ENCODE results near the gene ABCF3. TPM values are rescaled to one million over a fixed set of nuclear protein-coding genes. Genes with fewer than 3 reads are reported as not detected.

ABCF3 gene
- total and polyA plus RNA-seq, 2 of the 13 experiments (the other 11 are each of a cell fraction or from before 2014, with no cell fraction given): 38.8 to 46.5 TPM

- ATAC-seq (peak; percentile 86), FAIRE-seq (peak; percentile 90), DNase-seq (ENCODE audit: low spot score) (peak; percentile 97)
- ChIA-PET CTCF (ENCODE audit: low intra/inter-chr PET ratio, low total read pairs) (no interaction called here), POLR2A (interaction anchor here (0.6 to 1.8 kb wide), 4 partner anchors 9 to 39 kb away, joined by 3 to 23 read pairs (median 6); partner anchors contain the start of gene ABCF3)
- Histone ChIP-seq H3K27ac (ENCODE audit: extremely low read length, insufficient read depth, low read length) (peak within 1 kb of the TSS; percentile 77), H3K36me3 (replicated peaks in 1 of 2; ENCODE audit: control insufficient read depth in 1 of 2, insufficient read depth in 2 of 2, low read length in 2 of 2) (peaks cover 21 to 49% of the 10 kb centered on the region in 2 experiments), H3K9ac (ENCODE audit: insufficient read depth, low read depth, low read length) (peak within 1 kb of the TSS; percentile 98), H4K20me1 (ENCODE audit: insufficient read depth, low read length) (no peaks in the 10 kb centered on the region; the same call in 1 of the 2 replicates), H3K79me2 (ENCODE audit: insufficient read depth, low read length) (peaks cover 23% of the 10 kb centered on the region), H3K4me1 (ENCODE audit: insufficient read depth, low read length) (peaks cover 24% of the 10 kb centered on the region), H3K4me2 (ENCODE audit: low read depth, low read length) (peak within 1 kb of the TSS; percentile 95), H2AFZ (ENCODE audit: low read length) (no peak within 1 kb of the TSS), H3K27me3 (ENCODE audit: control insufficient read depth in 1 of 2, insufficient read depth in 2 of 2, low read length in 2 of 2) (no peaks in the 10 kb centered on the region; a peak in 1 of 5 replicates), H3K4me3 (replicated peaks in 1 of 3; ENCODE audit: insufficient read depth in 1 of 3, low read depth in 2 of 3, low read length in 3 of 3) (peak within 1 kb of the TSS; percentile 97 to 99 (median 99)), H3K9me3 (ENCODE audit: low read length) (no peaks in the 10 kb centered on the region)
- 3% methylated on average over 11 of the region's 73 CpGs for WGBS (ENCODE audit: low lambda C conversion rate)
- intact Hi-C loops (cut with micrococcal nuclease; ENCODE audit: unreplicated experiment): loop anchor here (2.0 kb wide), 1 partner anchor 18 kb away; no protein-coding TSS in a partner anchor
- BruUV-seq (replicated peaks): no TSS peak
- in situ Hi-C loops (cut with HindIII; ENCODE audit: extremely low pct_ligation_motif_present, low pct_unique_long_range_greater_than_20kb): no loop called here
- no peak; the same call in 1 of the 2 replicates for TF ChIP-seq CEBPG (CRISPR knock-in tag; IDR thresholded peaks at IDR 0.05)
- TF ChIP-seq MTA1 (CRISPR knock-in tag; IDR thresholded peaks at IDR 0.05; ENCODE audit: borderline replicate concordance): 0 out of 2 replicates have a peak, but pooled peaks have one; percentile 2
- TF ChIP-seq TBL1XR1 (IDR thresholded peaks at IDR 0.05; ENCODE audit: borderline replicate concordance, low read length, partially characterized antibody): no peak
- peak; percentile 80 for TF ChIP-seq TAF1 (CRISPR knock-in tag; IDR thresholded peaks at IDR 0.05)
- TF ChIP-seq ZBTB34 (CRISPR knock-in tag; IDR thresholded peaks at IDR 0.05): no peak
- no peak for TF ChIP-seq ZNF567 (CRISPR knock-in tag; IDR thresholded peaks at IDR 0.05; ENCODE audit: borderline replicate concordance)
- TF ChIP-seq MYC (CRISPR knock-in tag; IDR thresholded peaks at IDR 0.05; ENCODE audit: borderline replicate concordance): peak; percentile 82
- TF ChIP-seq ZBTB20 (CRISPR knock-in tag; IDR thresholded peaks at IDR 0.05; ENCODE audit: borderline replicate concordance, low read depth): peak; percentile 60; the same call in 1 of the 2 replicates
- peak; percentile 77; the same call in 1 of the 2 replicates for TF ChIP-seq DMAP1 (CRISPR knock-in tag; IDR thresholded peaks at IDR 0.05)
- TF ChIP-seq ZNF788 (CRISPR knock-in tag; IDR thresholded peaks at IDR 0.05; ENCODE audit: borderline replicate concordance): peak; percentile 76; the same call in 1 of the 2 replicates
- no peak for TF ChIP-seq JUN (CRISPR knock-in tag; IDR thresholded peaks at IDR 0.05)
- TF ChIP-seq ESRRA (CRISPR knock-in tag; IDR thresholded peaks at IDR 0.05; ENCODE audit: low read depth): no peak
- TF ChIP-seq U2AF1 (optimal IDR thresholded peaks at IDR 0.05; ENCODE audit: low read depth, low read length): no peak
- TF ChIP-seq ZNF256 (CRISPR knock-in tag; conservative IDR thresholded peaks at IDR 0.05): no peak
- TF ChIP-seq ZMYM2 (CRISPR knock-in tag; IDR thresholded peaks at IDR 0.05): no peak
- TF ChIP-seq ATM (IDR thresholded peaks at IDR 0.05; ENCODE audit: borderline replicate concordance): no peak
- TF ChIP-seq, protein P1, sequence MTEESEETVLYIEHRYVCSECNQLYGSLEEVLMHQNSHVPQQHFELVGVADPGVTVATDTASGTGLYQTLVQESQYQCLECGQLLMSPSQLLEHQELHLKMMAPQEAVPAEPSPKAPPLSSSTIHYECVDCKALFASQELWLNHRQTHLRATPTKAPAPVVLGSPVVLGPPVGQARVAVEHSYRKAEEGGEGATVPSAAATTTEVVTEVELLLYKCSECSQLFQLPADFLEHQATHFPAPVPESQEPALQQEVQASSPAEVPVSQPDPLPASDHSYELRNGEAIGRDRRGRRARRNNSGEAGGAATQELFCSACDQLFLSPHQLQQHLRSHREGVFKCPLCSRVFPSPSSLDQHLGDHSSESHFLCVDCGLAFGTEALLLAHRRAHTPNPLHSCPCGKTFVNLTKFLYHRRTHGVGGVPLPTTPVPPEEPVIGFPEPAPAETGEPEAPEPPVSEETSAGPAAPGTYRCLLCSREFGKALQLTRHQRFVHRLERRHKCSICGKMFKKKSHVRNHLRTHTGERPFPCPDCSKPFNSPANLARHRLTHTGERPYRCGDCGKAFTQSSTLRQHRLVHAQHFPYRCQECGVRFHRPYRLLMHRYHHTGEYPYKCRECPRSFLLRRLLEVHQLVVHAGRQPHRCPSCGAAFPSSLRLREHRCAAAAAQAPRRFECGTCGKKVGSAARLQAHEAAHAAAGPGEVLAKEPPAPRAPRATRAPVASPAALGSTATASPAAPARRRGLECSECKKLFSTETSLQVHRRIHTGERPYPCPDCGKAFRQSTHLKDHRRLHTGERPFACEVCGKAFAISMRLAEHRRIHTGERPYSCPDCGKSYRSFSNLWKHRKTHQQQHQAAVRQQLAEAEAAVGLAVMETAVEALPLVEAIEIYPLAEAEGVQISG (CRISPR knock-in tag; IDR thresholded peaks at IDR 0.05): peak; percentile 81
- no peak for TF ChIP-seq FOXM1 (CRISPR knock-in tag; IDR thresholded peaks at IDR 0.05)
- TF ChIP-seq ZNF549 (CRISPR knock-in tag; IDR thresholded peaks at IDR 0.05): no peak
- TF ChIP-seq SIN3B (IDR thresholded peaks at IDR 0.05; ENCODE audit: low read length): no peak
- TF ChIP-seq ZNF33B (CRISPR knock-in tag; IDR thresholded peaks at IDR 0.05): no peak
- no peak for TF ChIP-seq RFXANK (CRISPR knock-in tag; IDR thresholded peaks at IDR 0.05)
Observed at GRCh38 chr3:184174646-184175492, 11.1 kb upstream of the ABCF3 start, which contains the start of gene AP2M1. AP2M1 (plus strand) TSS chr3:184174855; CDS start chr3:184176994, 2,139 bp downstream.

All from HepG2 (cell line).